A549 (cell line): ENCODE results near the gene IFI6. TPM values are rescaled to one million over a fixed set of nuclear protein-coding genes. Genes with fewer than 3 reads are reported as not detected.

Experiments used
- ATAC-seq, 2 experiments: fragments of 200-7000 bp in 1 of 2; fragments of >200 bp in 1 of 2; cut with Nextera tagmentation in 1 of 2; cut with Tn5 transposase in 1 of 2; 3 replicates each; pipeline versions ENCODE4 v1.8.0 to v1.9.1; 2018 to 2020; ENCODE audit warnings: mild to moderate bottlenecking in 1 of 2, moderate library complexity in 1 of 2
- CTCF ChIA-PET: fragments of 300-600 bp; sonication (Branson Sonifier 250); formaldehyde crosslinking; extraction: SDS; loops from one replicate; lab custom pipeline; 2021; ENCODE audit warnings: antibody characterized with exemption, inconsistent platforms; lab: Yijun Ruan, JAX
- POLR2A ChIA-PET: fragments of 350-600 bp; formaldehyde crosslinking; extraction: SDS; loops from one replicate; lab custom pipeline; 2021; ENCODE audit warnings: antibody characterized with exemption, inconsistent platforms; lab: Yijun Ruan, JAX
- DNase-seq, 2 experiments: peaks; one replicate each; pipeline versions ENCODE4 v3.0.0 to v3.0.0-alpha.2; 2011 to 2016; ENCODE audit warnings: low read depth in 1 of 2, low spot score in 1 of 2
- FAIRE-seq: peaks from 2 replicates; lab custom pipeline; 2011; peaks lifted over from hg19 to GRCh38; lab: Jason Lieb, UNC
- H3K27ac ChIP-seq, 2 experiments: fragments of >200 bp; sonication (Bioruptor Twin); formaldehyde crosslinking; 3 replicates each; pipeline ENCODE4 v1.5.1; 2016 to 2017
- H3K4me1 ChIP-seq: fragments of >200 bp; sonication (Bioruptor Twin); formaldehyde crosslinking; 3 replicates; pipeline ENCODE4 v1.6.1; 2016
- H3K4me2 ChIP-seq: fragments of >200 bp; sonication (Bioruptor Twin); formaldehyde crosslinking; 3 replicates; pipeline ENCODE4 v1.6.1; 2016
- H3K4me3 ChIP-seq: fragments of >200 bp; sonication (Bioruptor Twin); formaldehyde crosslinking; 3 replicates; pipeline ENCODE4 v1.5.1; 2016
- H3K9me3 ChIP-seq: fragments of >200 bp; sonication (Bioruptor Twin); formaldehyde crosslinking; 3 replicates; pipeline ENCODE4 v1.6.1; 2016
- BHLHE40 ChIP-seq: IDR thresholded peaks from 2 replicates; pipeline ENCODE4 v1.6.1; 2012; ENCODE audit warnings: low read depth, low read length, inconsistent platforms
- CBX2 ChIP-seq: fragments of 200-600 bp; sonication (generic); IDR thresholded peaks from 2 replicates; pipeline ENCODE4 v1.6.1; 2016; ENCODE audit warnings: low read depth, mild to moderate bottlenecking, borderline replicate concordance
- CEBPB ChIP-seq, 2 experiments: fragments of >200 bp in 1 of 2; sonication (Bioruptor Twin) in 1 of 2; formaldehyde crosslinking in 1 of 2; IDR thresholded peaks; 2 replicates each; pipeline ENCODE4 v1.6.1; 2012 to 2016
- CHD2 ChIP-seq: fragments of 150-350 bp; IDR thresholded peaks from 2 replicates; pipeline ENCODE4 v1.6.1; 2014; ENCODE audit warnings: low read length; ENCODE audit not compliant: partially characterized antibody
- EHF ChIP-seq: fragments of 250-450 bp; sonication (Bioruptor Pico); IDR thresholded peaks from 2 replicates; pipeline ENCODE4 v1.5.0; 2020; ENCODE audit warnings: mild to moderate bottlenecking
- EHMT2 ChIP-seq: fragments of 200-600 bp; sonication (generic); IDR thresholded peaks from 2 replicates; pipeline ENCODE4 v1.6.1; 2016; ENCODE audit warnings: antibody characterized with exemption, low read depth, mild to moderate bottlenecking, moderate library complexity
- ESRRA ChIP-seq: fragments of 150-350 bp; IDR thresholded peaks from 2 replicates; pipeline ENCODE4 v1.6.1; 2014; ENCODE audit warnings: mild to moderate bottlenecking, low read length, borderline replicate concordance
- FOXS1 ChIP-seq: fragments of 250-450 bp; sonication (Bioruptor Pico); IDR thresholded peaks from 2 replicates; pipeline ENCODE4 v1.5.0; 2020; ENCODE audit warnings: mild to moderate bottlenecking, moderate library complexity
- HDAC2 ChIP-seq: fragments of 200-600 bp; sonication (generic); IDR thresholded peaks from 2 replicates; pipeline ENCODE4 v1.6.1; 2016
- HEYL ChIP-seq: fragments of 250-450 bp; sonication (Bioruptor Pico); IDR thresholded peaks from 2 replicates; pipeline ENCODE4 v1.8.0; 2021; ENCODE audit warnings: mild to moderate bottlenecking, moderate library complexity
- HOXA7 ChIP-seq: fragments of 250-450 bp; sonication (Bioruptor Pico); IDR thresholded peaks from 2 replicates; pipeline ENCODE4 v1.5.0; 2020; ENCODE audit warnings: mild to moderate bottlenecking, moderate library complexity
- HOXB5 ChIP-seq: fragments of 250-450 bp; sonication (Bioruptor Pico); IDR thresholded peaks from 2 replicates; pipeline ENCODE4 v1.5.0; 2020; ENCODE audit warnings: mild to moderate bottlenecking, moderate library complexity
- JUNB ChIP-seq: fragments of >200 bp; sonication (Bioruptor Twin); formaldehyde crosslinking; IDR thresholded peaks from 2 replicates; pipeline ENCODE4 v1.6.1; 2016
- KDM5A ChIP-seq: fragments of 200-600 bp; sonication (generic); IDR thresholded peaks from 2 replicates; pipeline ENCODE4 v1.6.1; 2016; ENCODE audit warnings: antibody characterized with exemption, mild to moderate bottlenecking
- NPAS2 ChIP-seq: fragments of 250-450 bp; sonication (Bioruptor Pico); IDR thresholded peaks from 2 replicates; pipeline ENCODE4 v1.8.0; 2022; ENCODE audit warnings: mild to moderate bottlenecking, moderate library complexity, borderline replicate concordance
- RAD21 ChIP-seq, 2 experiments: fragments of >200 bp in 1 of 2; sonication (Bioruptor Twin) in 1 of 2; formaldehyde crosslinking in 1 of 2; IDR thresholded peaks in 1 of 2; conservative IDR thresholded peaks in 1 of 2; 2 replicates in 1 of 2; 3 replicates in 1 of 2; pipeline ENCODE4 v1.6.1; 2012 to 2018; ENCODE audit warnings: inconsistent platforms in 1 of 2
- RCOR1 ChIP-seq: fragments of 150-350 bp; IDR thresholded peaks from 2 replicates; pipeline ENCODE4 v1.6.1; 2014; ENCODE audit warnings: antibody characterized with exemption, low read length, low read depth
- SMC3 ChIP-seq: fragments of >200 bp; sonication (Bioruptor Twin); formaldehyde crosslinking; IDR thresholded peaks from 3 replicates; pipeline ENCODE4 v1.6.1; 2018; ENCODE audit warnings: inconsistent platforms
- TFCP2L1 ChIP-seq: fragments of 250-450 bp; sonication (Bioruptor Pico); IDR thresholded peaks from 2 replicates; pipeline ENCODE4 v1.5.0; 2021; ENCODE audit warnings: mild to moderate bottlenecking
- ZC3H11A ChIP-seq: fragments of 450-650 bp; IDR thresholded peaks from 2 replicates; pipeline ENCODE4 v1.6.1; 2014; ENCODE audit warnings: antibody characterized with exemption, mild to moderate bottlenecking
- ZNF302 ChIP-seq: fragments of 250-450 bp; sonication (Bioruptor Pico); IDR thresholded peaks from 2 replicates; pipeline ENCODE4 v1.9.0; 2021; ENCODE audit warnings: inconsistent platforms, mild to moderate bottlenecking, moderate library complexity
- ZSCAN20 ChIP-seq: fragments of 250-450 bp; sonication (Bioruptor Pico); IDR thresholded peaks from 2 replicates; pipeline ENCODE4 v1.8.0; 2022; ENCODE audit warnings: mild to moderate bottlenecking, moderate library complexity
- WGBS: methylation state at CpG from one replicate; pipeline ENCODE4 v1.1.6; 2017; ENCODE audit errors: missing lambda C conversion rate; 5-methylcytosine and 5-hydroxymethylcytosine counted together
- polyA plus RNA-seq, 4 experiments: library from polyadenylated mRNA; depleted of rRNA in 3 of 4; stranded (reverse); fragments of >200 nt; fragmentation: RNase III in 1 of 4; extraction: RNeasy Plus Mini Kit Qiagen cat#74134 plus additional on column Dnase treatment in 1 of 4; gene quantifications; 2 replicates in 3 of 4; 3 replicates in 1 of 4; pipeline ENCODE4 v1.2.3, GENCODE V29; 2011 to 2017
- TF ChIP-seq, protein P1 (sequence below): fragments of >200 bp; sonication (Bioruptor Twin); formaldehyde crosslinking; IDR thresholded peaks from 3 replicates; pipeline ENCODE4 v1.6.1; 2016
- TF ChIP-seq, protein P2 (sequence below): fragments of >200 bp; sonication (Bioruptor Twin); formaldehyde crosslinking; IDR thresholded peaks from 3 replicates; pipeline ENCODE4 v1.5.1; 2016
- TF ChIP-seq, protein P3 (sequence below): IDR thresholded peaks from 2 replicates; pipeline ENCODE4 v1.6.1; 2012; ENCODE audit warnings: low read depth, borderline replicate concordance
- TF ChIP-seq, protein P4 (sequence below): fragments of 150-350 bp; IDR thresholded peaks from 2 replicates; pipeline ENCODE4 v1.6.1; 2014; ENCODE audit warnings: low read depth, mild to moderate bottlenecking, low read length
- TF ChIP-seq, protein P5 (sequence below): IDR thresholded peaks from 2 replicates; pipeline ENCODE4 v1.6.1; 2012
- TF ChIP-seq, protein P6 (sequence below): fragments of 250-450 bp; sonication (Bioruptor Pico); IDR thresholded peaks from 2 replicates; pipeline ENCODE4 v1.5.0; 2020; ENCODE audit warnings: low read depth, mild to moderate bottlenecking, moderate library complexity
- TF ChIP-seq, protein P7 (sequence below): fragments of 450-650 bp; IDR thresholded peaks from 2 replicates; pipeline ENCODE4 v1.6.1; 2014; ENCODE audit warnings: antibody characterized with exemption

IFI6 gene
- polyA plus RNA-seq, 2 of the 4 experiments (the other 2 are of a cell fraction), result 6.3 to 8.8 TPM

DNA sequence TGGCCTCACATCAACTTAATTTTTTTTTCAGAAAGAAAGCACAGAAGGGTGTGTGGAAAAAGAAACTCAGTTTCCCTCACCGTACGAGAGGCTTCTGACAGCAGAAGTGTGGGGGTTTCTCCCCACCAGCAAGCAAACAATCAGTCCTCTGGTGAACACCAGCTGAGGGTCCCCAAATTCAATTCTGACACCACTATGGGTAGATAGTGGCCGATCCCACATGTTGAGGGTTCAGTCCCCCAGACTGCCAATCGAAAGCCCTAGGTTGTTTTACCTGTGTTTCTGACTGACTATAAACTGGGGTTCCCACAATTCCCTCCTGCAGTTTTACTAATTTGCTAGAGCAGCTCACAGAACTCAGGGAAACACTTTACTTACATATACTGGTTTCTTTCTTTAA is 2.1 kb downstream of the IFI6 start:
- ChIA-PET POLR2A (interaction anchor here (0.7 to 1.0 kb wide), 3 partner anchors 55 to 311 kb away, joined by 3 read pairs; partner anchors contain the start of gene PPP1R8), CTCF (interaction anchor here (0.5 to 2.1 kb wide), 45 partner anchors 9 to 490 kb away, joined by 3 to 20 read pairs (median 3); partner anchors contain the start of gene FAM76A)
- TF ChIP-seq HOXB5 (CRISPR knock-in tag) (no peak), HEYL (no peak)
- TF ChIP-seq, protein P1, sequence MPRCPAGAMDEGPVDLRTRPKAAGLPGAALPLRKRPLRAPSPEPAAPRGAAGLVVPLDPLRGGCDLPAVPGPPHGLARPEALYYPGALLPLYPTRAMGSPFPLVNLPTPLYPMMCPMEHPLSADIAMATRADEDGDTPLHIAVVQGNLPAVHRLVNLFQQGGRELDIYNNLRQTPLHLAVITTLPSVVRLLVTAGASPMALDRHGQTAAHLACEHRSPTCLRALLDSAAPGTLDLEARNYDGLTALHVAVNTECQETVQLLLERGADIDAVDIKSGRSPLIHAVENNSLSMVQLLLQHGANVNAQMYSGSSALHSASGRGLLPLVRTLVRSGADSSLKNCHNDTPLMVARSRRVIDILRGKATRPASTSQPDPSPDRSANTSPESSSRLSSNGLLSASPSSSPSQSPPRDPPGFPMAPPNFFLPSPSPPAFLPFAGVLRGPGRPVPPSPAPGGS, result no peak
- WGBS, result 91% methylated on average over 4 of the region's 4 CpGs
- no peak for ATAC-seq
- H3K4me1 ChIP-seq, result peaks cover 22% of the 10 kb centered on the region; the same call in 1 of the 3 replicates
- DNase-seq, result no peak
- H3K4me2 ChIP-seq, result peak overlapping the region; percentile 91; the same call in 2 of the 3 replicates
- no peak for FAIRE-seq
- no peaks in the 10 kb centered on the region for H3K9me3 ChIP-seq
- H3K4me3 ChIP-seq, result no peak overlapping the region; the same call in 2 of the 3 replicates
- no peak overlapping the region for H3K27ac ChIP-seq

DNA sequence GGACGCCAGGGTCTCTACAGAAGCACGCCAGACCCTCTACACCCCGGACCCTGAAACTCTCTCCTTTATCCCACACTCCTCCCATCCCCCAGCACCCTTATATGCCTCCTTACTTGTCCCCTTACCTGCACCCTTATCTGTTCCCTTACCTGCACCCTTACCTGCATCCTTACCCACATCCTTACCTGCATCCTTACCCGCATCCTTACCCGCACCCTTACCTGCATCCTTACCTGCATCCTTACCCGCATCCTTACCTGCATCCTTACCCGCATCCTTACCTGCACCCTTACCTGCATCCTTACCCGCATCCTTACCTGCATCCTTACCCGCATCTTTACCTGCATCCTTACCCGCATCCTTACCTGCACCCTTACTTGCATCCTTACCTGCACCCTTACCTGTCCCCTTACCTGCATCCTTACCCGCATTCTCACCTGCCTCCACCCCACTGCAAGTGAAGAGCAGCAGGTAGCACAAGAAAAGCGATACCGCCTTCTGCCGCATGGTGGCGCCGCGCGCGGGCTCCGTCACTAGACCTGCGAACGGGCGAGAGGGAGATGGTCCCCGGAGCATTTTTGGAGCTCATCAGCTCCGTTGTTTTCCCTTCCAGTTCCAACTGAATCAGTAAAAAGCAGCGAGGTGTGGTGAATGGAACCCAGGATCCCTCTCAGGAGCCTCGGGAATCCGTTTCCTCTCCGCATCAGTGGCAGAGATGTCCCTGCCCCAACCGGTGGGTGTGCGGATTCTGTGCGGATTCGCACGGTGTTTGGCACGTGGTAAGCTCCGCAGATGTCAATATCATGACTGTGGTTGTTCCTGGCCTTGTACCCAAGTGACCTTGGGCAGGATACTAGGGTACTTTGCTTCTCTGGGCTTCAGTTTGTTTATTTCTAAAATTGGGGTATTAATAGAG is 2.9 kb downstream of the IFI6 start:
- peak; percentile 42 to 59; a peak in 3 of 6 replicates for ATAC-seq
- Histone ChIP-seq H3K4me2 (peak overlapping the region; percentile 91), H3K4me3 (peak overlapping the region; percentile 38), H3K9me3 (no peaks in the 10 kb centered on the region), H3K27ac (peak overlapping the region in 1 of 2 experiments; percentile 57; a peak in 2 of 6 replicates), H3K4me1 (peaks cover 22% of the 10 kb centered on the region; the same call in 1 of the 3 replicates)
- POLR2A ChIA-PET, result interaction anchor here (0.7 to 1.0 kb wide), 2 partner anchors 56 to 161 kb away, joined by 3 read pairs; partner anchors contain the start of gene PPP1R8
- 14% methylated on average over 25 of the region's 36 CpGs for WGBS
- peak; percentile 55 to 58 for DNase-seq
- CTCF ChIA-PET, result interaction anchor here (0.5 to 2.1 kb wide), 45 partner anchors 8 to 659 kb away, joined by 3 to 20 read pairs (median 3); partner anchors contain the start of gene FAM76A
- no peak for FAIRE-seq
- no peak for TF ChIP-seq ZSCAN20 (CRISPR knock-in tag)
- peak; percentile 44 to 60; a peak in 4 of 5 replicates for TF ChIP-seq RAD21 (conservative IDR thresholded peaks at IDR 0.05 in 1 of 2, IDR thresholded peaks at IDR 0.05 in 1 of 2)
- no peak for TF ChIP-seq RCOR1
- no peak for TF ChIP-seq EHF (CRISPR knock-in tag)
- no peak for TF ChIP-seq EHMT2
- TF ChIP-seq, protein P2, sequence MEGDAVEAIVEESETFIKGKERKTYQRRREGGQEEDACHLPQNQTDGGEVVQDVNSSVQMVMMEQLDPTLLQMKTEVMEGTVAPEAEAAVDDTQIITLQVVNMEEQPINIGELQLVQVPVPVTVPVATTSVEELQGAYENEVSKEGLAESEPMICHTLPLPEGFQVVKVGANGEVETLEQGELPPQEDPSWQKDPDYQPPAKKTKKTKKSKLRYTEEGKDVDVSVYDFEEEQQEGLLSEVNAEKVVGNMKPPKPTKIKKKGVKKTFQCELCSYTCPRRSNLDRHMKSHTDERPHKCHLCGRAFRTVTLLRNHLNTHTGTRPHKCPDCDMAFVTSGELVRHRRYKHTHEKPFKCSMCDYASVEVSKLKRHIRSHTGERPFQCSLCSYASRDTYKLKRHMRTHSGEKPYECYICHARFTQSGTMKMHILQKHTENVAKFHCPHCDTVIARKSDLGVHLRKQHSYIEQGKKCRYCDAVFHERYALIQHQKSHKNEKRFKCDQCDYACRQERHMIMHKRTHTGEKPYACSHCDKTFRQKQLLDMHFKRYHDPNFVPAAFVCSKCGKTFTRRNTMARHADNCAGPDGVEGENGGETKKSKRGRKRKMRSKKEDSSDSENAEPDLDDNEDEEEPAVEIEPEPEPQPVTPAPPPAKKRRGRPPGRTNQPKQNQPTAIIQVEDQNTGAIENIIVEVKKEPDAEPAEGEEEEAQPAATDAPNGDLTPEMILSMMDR, result peak; percentile 73
- TF ChIP-seq CHD2, result no peak
- peak; percentile 57; the same call in 2 of the 3 replicates for TF ChIP-seq SMC3
- TF ChIP-seq CEBPB (IDR thresholded peaks at IDR 0.05), result no peak
- TF ChIP-seq, protein P3, sequence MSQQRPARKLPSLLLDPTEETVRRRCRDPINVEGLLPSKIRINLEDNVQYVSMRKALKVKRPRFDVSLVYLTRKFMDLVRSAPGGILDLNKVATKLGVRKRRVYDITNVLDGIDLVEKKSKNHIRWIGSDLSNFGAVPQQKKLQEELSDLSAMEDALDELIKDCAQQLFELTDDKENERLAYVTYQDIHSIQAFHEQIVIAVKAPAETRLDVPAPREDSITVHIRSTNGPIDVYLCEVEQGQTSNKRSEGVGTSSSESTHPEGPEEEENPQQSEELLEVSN, result peak; percentile 64; the same call in 1 of the 2 replicates
- TF ChIP-seq TFCP2L1, result no peak
- TF ChIP-seq, protein P4, sequence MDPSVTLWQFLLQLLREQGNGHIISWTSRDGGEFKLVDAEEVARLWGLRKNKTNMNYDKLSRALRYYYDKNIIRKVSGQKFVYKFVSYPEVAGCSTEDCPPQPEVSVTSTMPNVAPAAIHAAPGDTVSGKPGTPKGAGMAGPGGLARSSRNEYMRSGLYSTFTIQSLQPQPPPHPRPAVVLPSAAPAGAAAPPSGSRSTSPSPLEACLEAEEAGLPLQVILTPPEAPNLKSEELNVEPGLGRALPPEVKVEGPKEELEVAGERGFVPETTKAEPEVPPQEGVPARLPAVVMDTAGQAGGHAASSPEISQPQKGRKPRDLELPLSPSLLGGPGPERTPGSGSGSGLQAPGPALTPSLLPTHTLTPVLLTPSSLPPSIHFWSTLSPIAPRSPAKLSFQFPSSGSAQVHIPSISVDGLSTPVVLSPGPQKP, result no peak
- TF ChIP-seq, protein P5, sequence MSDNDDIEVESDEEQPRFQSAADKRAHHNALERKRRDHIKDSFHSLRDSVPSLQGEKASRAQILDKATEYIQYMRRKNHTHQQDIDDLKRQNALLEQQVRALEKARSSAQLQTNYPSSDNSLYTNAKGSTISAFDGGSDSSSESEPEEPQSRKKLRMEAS, result peak; percentile 84
- TF ChIP-seq BHLHE40, result no peak
- TF ChIP-seq ZNF302 (CRISPR knock-in tag), result no peak
- no peak for TF ChIP-seq FOXS1 (CRISPR knock-in tag)
- TF ChIP-seq, protein P6, sequence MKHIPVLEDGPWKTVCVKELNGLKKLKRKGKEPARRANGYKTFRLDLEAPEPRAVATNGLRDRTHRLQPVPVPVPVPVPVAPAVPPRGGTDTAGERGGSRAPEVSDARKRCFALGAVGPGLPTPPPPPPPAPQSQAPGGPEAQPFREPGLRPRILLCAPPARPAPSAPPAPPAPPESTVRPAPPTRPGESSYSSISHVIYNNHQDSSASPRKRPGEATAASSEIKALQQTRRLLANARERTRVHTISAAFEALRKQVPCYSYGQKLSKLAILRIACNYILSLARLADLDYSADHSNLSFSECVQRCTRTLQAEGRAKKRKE (CRISPR knock-in tag), result no peak
- no peak for TF ChIP-seq NPAS2 (CRISPR knock-in tag)
- TF ChIP-seq HDAC2, result no peak
- TF ChIP-seq HOXA7 (CRISPR knock-in tag), result no peak
- TF ChIP-seq JUNB, result no peak
- no peak for TF ChIP-seq ZC3H11A
- no peak for TF ChIP-seq KDM5A
- TF ChIP-seq ESRRA, result no peak
- TF ChIP-seq, protein P7, sequence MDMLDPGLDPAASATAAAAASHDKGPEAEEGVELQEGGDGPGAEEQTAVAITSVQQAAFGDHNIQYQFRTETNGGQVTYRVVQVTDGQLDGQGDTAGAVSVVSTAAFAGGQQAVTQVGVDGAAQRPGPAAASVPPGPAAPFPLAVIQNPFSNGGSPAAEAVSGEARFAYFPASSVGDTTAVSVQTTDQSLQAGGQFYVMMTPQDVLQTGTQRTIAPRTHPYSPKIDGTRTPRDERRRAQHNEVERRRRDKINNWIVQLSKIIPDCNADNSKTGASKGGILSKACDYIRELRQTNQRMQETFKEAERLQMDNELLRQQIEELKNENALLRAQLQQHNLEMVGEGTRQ, result no peak
- TF ChIP-seq CBX2, result no peak
